NCI-H524 (cell line): ENCODE results near the gene PDIA3.
"Not testable (repeated sequence)": the region's sequence is repeated elsewhere in the genome, so short reads cannot be mapped to it uniquely, and the experiment has no call there.

ENCODE experiments used
- DNase-seq, 2 experiments: peaks; one replicate each; lab custom pipeline; 2025; lab: John Stamatoyannopoulos, UW

PDIA3 gene

GRCh38 chr15:43776718-43777266 is 30.6 kb downstream of the PDIA3 start, which contains the start of gene ELL3:
TSS of gene ELL3 (minus strand) at chr15:43776966. CDS start at chr15:43776901, 65 bp downstream.
- peak; percentile 80 to 81 for DNase-seq

GRCh38 chr15:43777267-43777914 is 31.2 kb downstream of the PDIA3 start:
- peak; percentile 80 to 87 for DNase-seq

GRCh38 chr15:43779016-43779415 is 32.8 kb downstream of the PDIA3 start:
- DNase-seq = no peak

- no peak for DNase-seq
Measured at GRCh38 chr15:43789409-43789808, 43.2 kb downstream of the PDIA3 start.

GRCh38 chr15:43791993-43792760 is 45.9 kb downstream of the PDIA3 start, which contains the start of gene SERF2:
TSS of gene SERF2 (plus strand) at chr15:43792320. CDS start at chr15:43792377, 57 bp downstream.
- peak; percentile 99 to 100 for DNase-seq

- DNase-seq = no peak
Measured at GRCh38 chr15:43792761-43793476, 46.7 kb downstream of the PDIA3 start.

- DNase-seq = no peak
Measured at GRCh38 chr15:43793647-43794046, 47.4 kb downstream of the PDIA3 start.

GRCh38 chr15:43794269-43795037 is 48.2 kb downstream of the PDIA3 start:
- no peak for DNase-seq

GRCh38 chr15:43795197-43795596 is 49.0 kb downstream of the PDIA3 start:
- no peak for DNase-seq

- DNase-seq = no peak
Measured at GRCh38 chr15:43795997-43796396, 49.8 kb downstream of the PDIA3 start.

GRCh38 chr15:43796566-43796965 is 50.3 kb downstream of the PDIA3 start:
- no peak for DNase-seq

- peak; percentile 84 to 93 for DNase-seq
Measured at GRCh38 chr15:43799209-43799944, 53.1 kb downstream of the PDIA3 start.

- DNase-seq = peak; percentile 72 to 75
Measured at GRCh38 chr15:43799945-43800285, 53.7 kb downstream of the PDIA3 start, which contains the start of gene SERINC4. TSS of gene SERINC4 (minus strand) at chr15:43800220. CDS start at chr15:43799986, 234 bp downstream.

GRCh38 chr15:43800286-43801141 is 54.3 kb downstream of the PDIA3 start, which contains the start of gene HYPK:
TSS of gene HYPK (plus strand) at chr15:43800599. CDS start at chr15:43800623, 24 bp downstream.
- DNase-seq = peak; percentile 72 to 87

GRCh38 chr15:43802676-43803075 is 56.4 kb downstream of the PDIA3 start:
- not testable (repeated sequence) for DNase-seq

- DNase-seq = no peak
Measured at GRCh38 chr15:43808435-43808950, 62.3 kb downstream of the PDIA3 start.

- no peak for DNase-seq
Measured at GRCh38 chr15:43808960-43809678, 62.9 kb downstream of the PDIA3 start.

- not testable (repeated sequence) for DNase-seq
Measured at GRCh38 chr15:43815064-43815463, 68.8 kb downstream of the PDIA3 start.

GRCh38 chr15:43821505-43821904 is 75.3 kb downstream of the PDIA3 start:
- DNase-seq = no peak
